A673 (cell line): ENCODE results near the gene OR2A7. TPM values are rescaled to one million over a fixed set of nuclear protein-coding genes. Genes with fewer than 3 reads are reported as not detected.
"Not testable (repeated sequence)": the region's sequence is repeated elsewhere in the genome, so short reads cannot be mapped to it uniquely, and the experiment has no call there.

Experiments
- Bru-seq: library from RNA; stranded (reverse); fragments of 400-500 nt; gene quantifications from one replicate; lab custom pipeline; 2021; lab: Mats Ljungman, UMichigan
- BruChase-seq, 2 experiments: library from RNA; stranded (reverse); fragments of 400-500 nt; gene quantifications; one replicate each; lab custom pipeline; 2021; lab: Mats Ljungman, UMichigan
- BruUV-seq: library from RNA; stranded (reverse); fragments of 400-500 nt; replicated peaks from 2 replicates; lab custom pipeline; 2021; lab: Mats Ljungman, UMichigan
- CTCF ChIA-PET: fragments of 300-600 bp; sonication (Branson Sonifier 250); formaldehyde crosslinking; loops from one replicate; lab custom pipeline; 2022; ENCODE audit warnings: antibody characterized with exemption; lab: Charles Lee
- POLR2A ChIA-PET: fragments of 300-600 bp; sonication (Branson Sonifier 250); formaldehyde crosslinking; loops from one replicate; lab custom pipeline; 2022; ENCODE audit warnings: antibody characterized with exemption; ENCODE audit not compliant: low non-redundant PET; lab: Charles Lee
- DNase-seq: peaks from one replicate; pipeline ENCODE4 v3.0.0-alpha.2; 2015; ENCODE audit warnings: low spot score
- H3K27ac ChIP-seq: fragments of 200-600 bp; sonication (generic); 2 replicates; pipeline ENCODE4 v1.5.1; 2016; ENCODE audit warnings: mixed run types, low read depth, mild to moderate bottlenecking, mixed read lengths, antibody characterized with exemption, low read length; ENCODE audit not compliant: poor library complexity, severe bottlenecking
- H3K27me3 ChIP-seq: fragments of 200-600 bp; sonication (generic); replicated peaks from 2 replicates; pipeline ENCODE4 v1.6.1; 2017; ENCODE audit warnings: mixed run types, low read depth, mild to moderate bottlenecking, mixed read lengths, antibody characterized with exemption, low read length; ENCODE audit not compliant: insufficient read depth, poor library complexity
- H3K36me3 ChIP-seq: fragments of 200-600 bp; sonication (generic); 2 replicates; pipeline ENCODE4 v1.6.1; 2016; ENCODE audit warnings: mixed run types, mild to moderate bottlenecking, mixed read lengths, antibody characterized with exemption, low read length; ENCODE audit not compliant: insufficient read depth, poor library complexity, severe bottlenecking
- H3K4me1 ChIP-seq: fragments of 200-600 bp; sonication (generic); 2 replicates; pipeline ENCODE4 v1.6.1; 2017; ENCODE audit warnings: mixed run types, mild to moderate bottlenecking, mixed read lengths, antibody characterized with exemption, low read length; ENCODE audit not compliant: insufficient read depth, poor library complexity, severe bottlenecking
- H3K4me3 ChIP-seq: fragments of 200-600 bp; sonication (generic); 2 replicates; pipeline ENCODE4 v1.5.1; 2016; ENCODE audit warnings: low read depth, mixed run types, mild to moderate bottlenecking, mixed read lengths, low read length; ENCODE audit not compliant: poor library complexity, severe bottlenecking
- H3K9me3 ChIP-seq: fragments of 200-600 bp; sonication (generic); 2 replicates; pipeline ENCODE4 v1.6.1; 2016; ENCODE audit warnings: mixed run types, low read depth, mild to moderate bottlenecking, mixed read lengths, antibody characterized with exemption, low read length; ENCODE audit not compliant: poor library complexity, severe bottlenecking
- intact Hi-C: fragments of 100-400 bp; cut with micrococcal nuclease; formaldehyde crosslinking; loops from one replicate; pipeline ENCODE4 v1.10.0; 2022; ENCODE audit not compliant: unreplicated experiment
- long read RNA-seq: library from polyadenylated mRNA; stranded (forward); transcript quantifications from one replicate; pipeline ENCODE4 v2.0.0, GENCODE V29; 2022
- total RNA-seq: library from RNA; stranded (reverse); gene quantifications from 2 replicates; pipeline ENCODE4 v1.2.3, GENCODE V29; 2021

The OR2A7 gene, protein sequence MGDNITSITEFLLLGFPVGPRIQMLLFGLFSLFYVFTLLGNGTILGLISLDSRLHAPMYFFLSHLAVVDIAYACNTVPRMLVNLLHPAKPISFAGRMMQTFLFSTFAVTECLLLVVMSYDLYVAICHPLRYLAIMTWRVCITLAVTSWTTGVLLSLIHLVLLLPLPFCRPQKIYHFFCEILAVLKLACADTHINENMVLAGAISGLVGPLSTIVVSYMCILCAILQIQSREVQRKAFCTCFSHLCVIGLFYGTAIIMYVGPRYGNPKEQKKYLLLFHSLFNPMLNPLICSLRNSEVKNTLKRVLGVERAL
- 1.2 and 2.0 TPM in 2 replicates for total RNA-seq
- percentile 40 among the genes with signal in this experiment for Bru-seq, nascent RNA
- percentile 45 among the genes with signal in this experiment for BruChase-seq, experiment 1, labeled RNA remaining after a 2-hour chase
- percentile 56 among the genes with signal in this experiment for BruChase-seq, experiment 2, labeled RNA remaining after a 6-hour chase
- long read RNA-seq: 0 reads

DNA sequence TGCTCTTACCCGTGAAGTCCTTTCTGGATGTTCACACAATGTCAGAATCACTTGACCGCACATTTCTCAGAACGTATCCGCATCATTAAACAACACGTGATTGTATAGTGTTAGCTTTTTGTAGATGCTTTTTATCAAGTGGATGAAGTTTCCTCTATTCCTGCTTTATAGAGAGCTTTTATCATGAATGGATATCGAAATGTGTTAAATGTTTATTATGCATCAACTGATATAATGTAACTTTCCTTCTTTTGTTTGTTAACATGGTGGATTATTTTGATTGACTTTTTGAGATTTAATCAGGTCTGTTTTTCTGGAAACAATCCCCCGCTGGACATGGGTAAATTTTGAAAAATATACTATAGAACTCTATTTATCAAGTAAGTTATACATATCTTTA is at the start of gene OR2A7:
Gene OR2A7 (minus strand): TSS at position 101 of the 400 bp plus-strand sequence. CDS start 5,164 bp downstream, outside the sequence.
- POLR2A ChIA-PET, CTCF ChIA-PET, H3K27ac ChIP-seq, H3K36me3 ChIP-seq, H3K4me1 ChIP-seq, intact Hi-C loops, BruUV-seq, H3K4me3 ChIP-seq, DNase-seq, H3K9me3 ChIP-seq, H3K27me3 ChIP-seq: not testable (repeated sequence)

- DNase-seq, H3K27ac ChIP-seq, H3K4me3 ChIP-seq, H3K27me3 ChIP-seq, CTCF ChIA-PET, H3K36me3 ChIP-seq, BruUV-seq, POLR2A ChIA-PET, intact Hi-C loops, H3K9me3 ChIP-seq, H3K4me1 ChIP-seq: not testable (repeated sequence)
These were observed 47.4 kb upstream of the OR2A7 start, which contains the start of gene OR2A1 for GRCh38 chr7:144311872-144312469. Gene OR2A1, plus strand, starts transcription at chr7:144312419. Its CDS starts 5,706 bp downstream, at chr7:144318125.

DNA sequence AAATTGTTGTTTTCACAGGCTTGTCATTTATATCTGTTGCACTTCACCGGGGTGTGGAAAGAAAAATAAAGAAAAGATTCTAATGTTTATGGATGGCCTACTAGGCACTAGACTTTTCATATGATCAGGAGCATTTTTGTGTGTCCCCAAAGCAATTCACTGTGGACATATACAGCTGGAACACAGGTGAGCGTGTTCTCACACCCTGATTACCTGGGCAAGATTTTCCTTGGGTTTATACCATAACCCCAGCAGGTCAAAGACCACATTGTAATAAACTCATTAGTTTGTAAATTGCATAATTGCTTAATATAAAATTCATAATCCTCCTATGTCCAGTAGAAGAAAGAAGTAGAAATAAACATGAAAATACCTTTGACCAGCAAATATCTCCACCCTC is 46.6 kb upstream of the OR2A7 start:
- CTCF ChIA-PET, H3K4me1 ChIP-seq, DNase-seq, H3K9me3 ChIP-seq, H3K4me3 ChIP-seq, POLR2A ChIA-PET, intact Hi-C loops, BruUV-seq, H3K36me3 ChIP-seq, H3K27me3 ChIP-seq, H3K27ac ChIP-seq: not testable (repeated sequence)

DNA sequence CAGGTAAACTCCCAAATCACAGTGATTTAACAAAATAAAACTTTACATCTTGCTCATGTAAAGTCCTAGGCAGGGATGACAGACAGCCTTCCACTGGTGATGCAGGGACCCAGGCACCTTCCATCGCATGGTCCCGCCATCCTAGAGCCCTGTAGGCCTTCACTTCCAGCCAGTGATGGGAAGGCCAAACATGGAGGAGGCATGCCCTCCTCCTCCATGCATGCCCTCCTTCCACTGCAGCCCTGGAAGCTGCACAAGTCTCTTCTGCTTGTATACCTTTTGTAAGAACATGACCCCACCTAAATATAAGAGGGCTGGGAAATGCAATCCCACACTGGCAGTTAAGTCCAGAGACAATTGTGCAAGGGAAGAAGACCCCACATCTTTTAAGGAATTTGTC is 45.1 kb upstream of the OR2A7 start:
- H3K4me3 ChIP-seq, intact Hi-C loops, H3K27me3 ChIP-seq, CTCF ChIA-PET, BruUV-seq, H3K9me3 ChIP-seq, H3K4me1 ChIP-seq, POLR2A ChIA-PET, H3K27ac ChIP-seq, H3K36me3 ChIP-seq, DNase-seq: not testable (repeated sequence)

DNA sequence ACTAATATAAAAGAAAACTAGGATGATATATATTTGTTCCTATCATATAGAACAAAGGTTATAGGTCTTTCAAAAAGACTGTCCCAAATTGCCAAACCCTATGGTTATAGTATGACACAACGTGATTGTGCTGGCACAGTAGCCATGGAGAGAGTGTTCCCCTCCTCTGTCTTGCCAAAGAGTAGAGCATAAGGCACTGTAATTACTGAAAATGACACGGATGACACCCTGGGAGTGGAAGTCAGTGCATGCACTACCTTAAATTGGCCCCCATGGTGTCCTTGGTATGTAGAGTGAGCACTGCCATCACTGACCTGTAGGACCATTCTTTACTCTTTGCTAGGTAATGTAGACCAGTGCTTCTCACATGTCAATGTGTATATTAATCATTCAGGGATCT is 40.6 kb upstream of the OR2A7 start:
- H3K9me3 ChIP-seq, intact Hi-C loops, H3K27me3 ChIP-seq, DNase-seq, H3K4me3 ChIP-seq, POLR2A ChIA-PET, H3K27ac ChIP-seq, BruUV-seq, CTCF ChIA-PET, H3K4me1 ChIP-seq, H3K36me3 ChIP-seq: not testable (repeated sequence)

- DNase-seq, H3K4me3 ChIP-seq, POLR2A ChIA-PET, CTCF ChIA-PET, H3K27me3 ChIP-seq, H3K27ac ChIP-seq, intact Hi-C loops, BruUV-seq, H3K9me3 ChIP-seq, H3K4me1 ChIP-seq, H3K36me3 ChIP-seq: not testable (repeated sequence)
These were observed 39.0 kb upstream of the OR2A7 start for GRCh38 chr7:144303607-144304006.

- DNase-seq, POLR2A ChIA-PET, CTCF ChIA-PET, H3K4me1 ChIP-seq, BruUV-seq, H3K36me3 ChIP-seq, H3K27me3 ChIP-seq, H3K4me3 ChIP-seq, H3K9me3 ChIP-seq, intact Hi-C loops, H3K27ac ChIP-seq: not testable (repeated sequence)
These were observed 38.1 kb upstream of the OR2A7 start for GRCh38 chr7:144302578-144303303.
